Measurements from ENCODE around the gene TIMM50.

TIMM50 gene

DNA sequence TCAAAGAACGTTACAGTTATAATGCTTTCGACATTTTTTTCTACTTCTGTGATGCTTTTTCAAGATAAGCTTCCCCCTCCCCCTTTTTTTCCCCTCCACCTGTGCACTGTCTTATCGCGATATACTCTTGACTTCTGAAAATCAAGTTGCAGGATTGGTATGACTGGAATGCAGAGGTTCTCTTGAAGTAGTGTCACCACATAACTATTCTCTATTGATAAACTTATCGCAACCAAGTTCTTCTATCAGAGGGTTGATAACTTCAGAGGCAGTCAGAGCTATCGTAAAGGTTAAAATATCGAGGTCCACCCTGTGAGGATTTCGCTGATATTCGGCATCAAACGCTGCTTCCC lies 58.5 kb downstream of the TIMM50 start:
- no peak for DNase-seq

DNA sequence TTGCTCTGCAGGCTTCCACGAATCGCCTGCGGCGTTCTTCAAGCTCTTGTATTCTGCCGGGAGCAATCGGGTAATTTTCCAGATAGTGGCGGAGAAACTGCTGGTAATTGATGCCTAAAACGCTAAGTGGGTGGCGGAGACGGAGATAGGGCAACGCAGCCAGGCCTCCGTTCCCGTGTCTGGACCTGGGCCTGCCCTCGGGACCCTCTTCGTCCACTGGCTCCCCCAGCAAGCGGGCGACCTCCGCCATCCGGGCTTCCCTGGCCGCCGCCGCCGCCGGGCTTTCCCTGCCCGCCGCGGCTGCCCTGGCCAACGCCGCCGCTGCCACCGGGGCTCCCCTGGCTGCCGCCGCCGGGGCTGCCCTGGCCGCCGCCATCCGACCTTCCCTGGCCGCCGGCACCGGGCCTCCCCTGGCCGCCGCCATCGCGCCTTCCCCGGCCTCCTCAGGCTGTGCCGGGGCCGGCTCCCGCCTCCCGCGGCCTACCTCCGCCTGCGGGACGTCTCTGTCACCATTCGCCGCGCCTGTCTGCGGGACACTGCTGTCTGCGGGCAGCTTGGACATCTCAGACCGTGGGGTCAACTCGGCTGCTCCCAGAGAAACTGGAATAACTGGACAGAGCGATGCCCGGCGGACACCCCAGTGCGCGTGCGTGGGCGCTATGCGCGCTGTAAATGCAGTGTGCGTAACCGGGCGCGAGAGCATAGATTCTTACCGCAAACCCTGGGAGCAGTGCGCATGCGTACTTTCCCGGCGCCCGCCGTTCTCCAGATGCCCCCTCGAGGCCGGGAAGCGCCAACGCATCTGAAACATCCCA lies 59.1 kb downstream of the TIMM50 start, which contains the start of gene EID2:
TSS of gene EID2 (minus strand) at position 644 of the 815 bp plus-strand sequence. CDS start at position 562, 82 bp downstream.
- peak; percentile 92 for DNase-seq

DNA sequence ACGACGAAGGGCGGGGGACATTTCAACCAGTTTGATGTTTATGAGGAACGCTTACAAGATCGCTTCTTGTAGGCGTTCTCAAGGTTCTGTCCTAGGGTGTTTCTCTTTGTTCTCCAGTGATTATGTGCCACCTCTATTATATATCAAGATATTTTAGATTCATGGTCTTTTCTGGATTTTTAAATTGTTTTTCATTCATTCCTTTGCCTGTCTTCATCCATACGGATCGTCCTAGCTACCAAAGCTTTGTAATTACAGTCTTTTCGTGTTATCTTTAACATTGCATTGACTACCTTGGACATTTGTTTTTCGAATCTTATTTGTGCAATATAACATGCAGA lies 59.7 kb downstream of the TIMM50 start:
- no peak for DNase-seq
